HFFc6 (cell line): ENCODE results near the gene AATK. TPM values are rescaled to one million over a fixed set of nuclear protein-coding genes. Genes with fewer than 3 reads are reported as not detected.

Experiments used
- DNase-seq: peaks from one replicate; pipeline ENCODE4 v3.0.0-alpha.2; 2018
- H3K27ac Mint-ChIP-seq: 2 replicates; pipeline ENCODE4 v1.8.0; 2020; ENCODE audit warnings: mild to moderate bottlenecking, mixed read lengths
- H3K27me3 Mint-ChIP-seq: 2 replicates; pipeline ENCODE4 v1.8.0; 2021; ENCODE audit warnings: mild to moderate bottlenecking, moderate library complexity, mixed read lengths; ENCODE audit not compliant: insufficient read depth
- H3K36me3 Mint-ChIP-seq: 2 replicates; pipeline ENCODE4 v1.8.0; 2021; ENCODE audit warnings: low read depth, mixed read lengths
- H3K4me1 Mint-ChIP-seq: 2 replicates; pipeline ENCODE4 v1.8.0; 2020; ENCODE audit warnings: low read depth, mixed read lengths
- H3K4me3 Mint-ChIP-seq: 2 replicates; pipeline ENCODE4 v1.8.0; 2020; ENCODE audit warnings: mild to moderate bottlenecking, moderate library complexity, mixed read lengths
- H3K9me3 Mint-ChIP-seq: 2 replicates; pipeline ENCODE4 v1.8.0; 2020; ENCODE audit warnings: mild to moderate bottlenecking, mixed read lengths
- CTCF ChIP-seq: fragments of 200-600 bp; sonication (generic); IDR thresholded peaks from 2 replicates; pipeline ENCODE4 v1.5.0; 2021; ENCODE audit warnings: antibody characterized with exemption, mild to moderate bottlenecking
- total RNA-seq, 6 experiments: library from RNA; stranded (reverse); fragmentation: NEBNext Ultra II Directional; extraction: Animal tissue kit (Norgen Biotek cat#: 25700); gene quantifications; 2 replicates in 1 of 6; 3 replicates in 5 of 6; pipeline ENCODE4 v1.2.3, GENCODE V29; 2021

The AATK gene
- total RNA-seq, 6 experiments from 2014 or later, result 0.15 to 0.59 (median 0.38) TPM

GRCh38 chr17:81163051-81163695, 2.8 kb downstream of the AATK start:
- H3K27ac Mint-ChIP-seq, result no peak overlapping the region
- H3K27me3 Mint-ChIP-seq, result peaks cover 18% of the 10 kb centered on the region; the same call in 1 of the 2 replicates
- H3K36me3 Mint-ChIP-seq, result no peaks in the 10 kb centered on the region
- no peak overlapping the region for H3K4me3 Mint-ChIP-seq
- H3K4me1 Mint-ChIP-seq, result no peaks in the 10 kb centered on the region
- no peaks in the 10 kb centered on the region for H3K9me3 Mint-ChIP-seq
- no peak for TF ChIP-seq CTCF
- DNase-seq, result no peak

- no peak for TF ChIP-seq CTCF
- Mint-ChIP-seq H3K27ac (no peak overlapping the region), H3K4me1 (no peaks in the 10 kb centered on the region), H3K36me3 (no peaks in the 10 kb centered on the region), H3K4me3 (no peak overlapping the region), H3K9me3 (no peaks in the 10 kb centered on the region), H3K27me3 (peaks cover 17% of the 10 kb centered on the region; the same call in 1 of the 2 replicates)
- DNase-seq, result no peak
Measured at GRCh38 chr17:81162491-81162890, 3.5 kb downstream of the AATK start.

GRCh38 chr17:81161972-81162371, 4.0 kb downstream of the AATK start:
- H3K36me3 Mint-ChIP-seq, result no peaks in the 10 kb centered on the region

GRCh38 chr17:81161536-81161935, 4.5 kb downstream of the AATK start:
- H3K27ac Mint-ChIP-seq, result no peak overlapping the region
- peaks cover 10% of the 10 kb centered on the region; the same call in 1 of the 2 replicates for H3K27me3 Mint-ChIP-seq
- DNase-seq, result no peak
- H3K4me3 Mint-ChIP-seq, result no peak overlapping the region
- no peaks in the 10 kb centered on the region for H3K4me1 Mint-ChIP-seq
- H3K9me3 Mint-ChIP-seq, result no peaks in the 10 kb centered on the region
- H3K36me3 Mint-ChIP-seq, result no peaks in the 10 kb centered on the region
- TF ChIP-seq CTCF, result no peak

More at GRCh38 chr17:81161972-81162371, 4.0 kb downstream of the AATK start:
- H3K27me3 Mint-ChIP-seq, result peaks cover 12% of the 10 kb centered on the region; the same call in 1 of the 2 replicates
- no peak overlapping the region for H3K27ac Mint-ChIP-seq
- no peak for TF ChIP-seq CTCF
- no peaks in the 10 kb centered on the region for H3K9me3 Mint-ChIP-seq
- H3K4me1 Mint-ChIP-seq, result no peaks in the 10 kb centered on the region
- DNase-seq, result no peak
- H3K4me3 Mint-ChIP-seq, result no peak overlapping the region

- Mint-ChIP-seq H3K4me1 (no peaks in the 10 kb centered on the region), H3K27ac (no peak overlapping the region), H3K4me3 (no peak overlapping the region)
Measured at GRCh38 chr17:81160747-81161453, 5.1 kb downstream of the AATK start.

More at GRCh38 chr17:81160747-81161453, 5.1 kb downstream of the AATK start:
- Mint-ChIP-seq H3K27me3 (peaks cover 10% of the 10 kb centered on the region; the same call in 1 of the 2 replicates), H3K36me3 (no peaks in the 10 kb centered on the region), H3K9me3 (no peaks in the 10 kb centered on the region)
- no peak for DNase-seq
- TF ChIP-seq CTCF, result no peak
